Fibroblast of lung (primary cell): ENCODE data around the gene PKD1L1. TPM values are rescaled to one million over a fixed set of nuclear protein-coding genes. Genes with fewer than 3 reads are reported as not detected.
A peak's percentile ranks its signal among the peaks of the same experiment; 100 is the strongest.
"Not testable (repeated sequence)": the region's sequence is repeated elsewhere in the genome, so short reads cannot be mapped to it uniquely, and the experiment has no call there.

Experiments
- DNase-seq, 2 donors: peaks; one replicate each; pipeline versions ENCODE4 v3.0.0 to v3.0.0-alpha.2; 2010; ENCODE audit warnings: low read depth in 2 of 2
- H2AFZ ChIP-seq: 2 replicates; pipeline ENCODE4 v1.5.1; 2012; ENCODE audit warnings: low read length, control low read depth, inconsistent platforms
- H3K27ac ChIP-seq: 2 replicates; pipeline ENCODE4 v1.5.1; 2011; ENCODE audit warnings: low read length, control low read depth; ENCODE audit not compliant: insufficient read depth
- H3K27me3 ChIP-seq: 2 replicates; pipeline ENCODE4 v1.5.1; 2011; ENCODE audit warnings: mild to moderate bottlenecking, low read length; ENCODE audit not compliant: control insufficient read depth, insufficient read depth
- H3K36me3 ChIP-seq: 2 replicates; pipeline ENCODE4 v1.5.1; 2011; ENCODE audit warnings: low read length; ENCODE audit not compliant: control insufficient read depth, insufficient read depth
- H3K4me1 ChIP-seq: 2 replicates; pipeline ENCODE4 v1.5.1; 2011; ENCODE audit warnings: low read length; ENCODE audit not compliant: control insufficient read depth, insufficient read depth; ENCODE audit errors: extremely low read depth
- H3K4me2 ChIP-seq: 2 replicates; pipeline ENCODE4 v1.5.1; 2011; ENCODE audit warnings: low read length, control low read depth; ENCODE audit not compliant: insufficient read depth; ENCODE audit errors: extremely low read depth
- H3K4me3 ChIP-seq, 4 experiments: fragments of 200-600 bp in 1 of 4; sonication (generic) in 1 of 4; replicated peaks in 1 of 4; 2 replicates each; pipeline ENCODE4 v1.5.1; 2011 to 2016; ENCODE audit warnings: low read length in 4 of 4, low read depth in 3 of 4, mild to moderate bottlenecking in 3 of 4, control low read depth in 2 of 4, inconsistent platforms in 1 of 4, mixed read lengths in 1 of 4; ENCODE audit not compliant: insufficient read depth in 1 of 4; ENCODE audit errors: control extremely low read depth in 1 of 4
- H3K79me2 ChIP-seq: 2 replicates; pipeline ENCODE4 v1.5.1; 2012; ENCODE audit warnings: mild to moderate bottlenecking, low read length, inconsistent platforms; ENCODE audit not compliant: control insufficient read depth, insufficient read depth
- H3K9ac ChIP-seq: 2 replicates; pipeline ENCODE4 v1.5.1; 2011; ENCODE audit warnings: mild to moderate bottlenecking, low read length, control low read depth; ENCODE audit not compliant: insufficient read depth
- H3K9me3 ChIP-seq: 2 replicates; pipeline ENCODE4 v1.5.1; 2012; ENCODE audit warnings: low read depth, low read length; ENCODE audit not compliant: control insufficient read depth, insufficient read depth
- H4K20me1 ChIP-seq: 2 replicates; pipeline ENCODE4 v1.5.1; 2011; ENCODE audit warnings: low read length; ENCODE audit not compliant: control insufficient read depth, insufficient read depth; ENCODE audit errors: extremely low read depth
- CTCF ChIP-seq, 2 donors: IDR thresholded peaks in 1 of 2; conservative IDR thresholded peaks in 1 of 2; 1 replicate in 1 of 2; 2 replicates in 1 of 2; pipeline ENCODE4 v1.5.1; 2011 to 2012; ENCODE audit warnings: low read length in 2 of 2, control low read depth in 1 of 2, inconsistent platforms in 1 of 2, low read depth in 1 of 2, mild to moderate bottlenecking in 1 of 2
- EZH2 ChIP-seq: IDR thresholded peaks from 2 replicates; pipeline ENCODE4 v1.5.1; 2012; ENCODE audit warnings: low read length, control low read depth, mild to moderate bottlenecking; ENCODE audit errors: missing control alignments
- polyA plus RNA-seq, 2 donors: library from polyadenylated mRNA; depleted of rRNA in 1 of 2; stranded (reverse) in 1 of 2; unstranded in 1 of 2; fragments of >200 nt; gene quantifications; 2 replicates each; pipeline ENCODE4 v1.2.1, GENCODE V29; 2011 to 2012; ENCODE audit warnings: missing spikeins in 1 of 2
- total RNA-seq: library from RNA; depleted of rRNA; stranded (reverse); fragments of >200 nt; gene quantifications from 2 replicates; pipeline ENCODE4 v1.2.1, GENCODE V29; 2014

The PKD1L1 gene
- total and polyA plus RNA-seq, 2 donors (not counting 1 experiment from before 2014, with no cell fraction given), result under 0.01 to 0.12 TPM

DNA sequence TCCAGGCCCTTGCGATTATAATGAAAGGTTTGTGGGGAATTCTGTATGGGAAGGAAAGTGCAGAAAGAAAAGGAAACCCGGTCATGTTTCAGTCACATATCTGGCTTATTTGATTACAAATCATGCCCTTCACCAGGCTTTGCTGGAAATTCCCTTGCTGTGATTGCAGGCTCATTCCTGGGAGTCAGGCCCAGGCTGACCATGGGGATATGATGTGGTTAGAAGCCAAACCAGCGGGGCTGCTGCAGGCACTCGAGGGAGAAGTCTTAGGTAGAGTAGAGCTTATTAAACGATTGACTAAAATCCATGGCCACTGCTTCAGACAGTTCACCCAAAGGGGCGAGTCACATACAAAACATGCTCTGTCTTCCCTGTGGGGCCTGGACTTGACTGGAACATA, 16.2 kb downstream of the PKD1L1 start:
- Histone ChIP-seq H4K20me1 (no peaks in the 10 kb centered on the region), H3K4me2 (no peak overlapping the region), H3K4me3 (no peak overlapping the region), H3K79me2 (no peaks in the 10 kb centered on the region), H3K4me1 (no peaks in the 10 kb centered on the region), H3K36me3 (no peaks in the 10 kb centered on the region), H3K9ac (no peak overlapping the region), H3K27ac (no peak overlapping the region), H3K9me3 (no peaks in the 10 kb centered on the region), H2AFZ (no peak overlapping the region), H3K27me3 (no peaks in the 10 kb centered on the region)
- no peak for TF ChIP-seq EZH2
- no peak for TF ChIP-seq CTCF (conservative IDR thresholded peaks at IDR 0.05 in 1 of 2, IDR thresholded peaks at IDR 0.05 in 1 of 2; ENCODE audit: low read depth in 1 of 2, low read length in 2 of 2)
- DNase-seq, result peak in 1 of 2 donors; percentile 83

- Histone ChIP-seq H3K4me3 (no peak overlapping the region), H3K4me1 (no peaks in the 10 kb centered on the region), H3K9me3 (no peaks in the 10 kb centered on the region), H3K9ac (no peak overlapping the region), H3K4me2 (no peak overlapping the region), H4K20me1 (no peaks in the 10 kb centered on the region), H2AFZ (no peak overlapping the region), H3K79me2 (no peaks in the 10 kb centered on the region), H3K27me3 (no peaks in the 10 kb centered on the region), H3K36me3 (no peaks in the 10 kb centered on the region), H3K27ac (no peak overlapping the region)
- TF ChIP-seq CTCF (conservative IDR thresholded peaks at IDR 0.05 in 1 of 2, IDR thresholded peaks at IDR 0.05 in 1 of 2; ENCODE audit: low read depth in 1 of 2, low read length in 2 of 2), result no peak
- TF ChIP-seq EZH2, result no peak
- DNase-seq, result peak in 1 of 2 donors; percentile 51
Measured at GRCh38 chr7:47931005-47932004, 17.0 kb downstream of the PKD1L1 start.

DNA sequence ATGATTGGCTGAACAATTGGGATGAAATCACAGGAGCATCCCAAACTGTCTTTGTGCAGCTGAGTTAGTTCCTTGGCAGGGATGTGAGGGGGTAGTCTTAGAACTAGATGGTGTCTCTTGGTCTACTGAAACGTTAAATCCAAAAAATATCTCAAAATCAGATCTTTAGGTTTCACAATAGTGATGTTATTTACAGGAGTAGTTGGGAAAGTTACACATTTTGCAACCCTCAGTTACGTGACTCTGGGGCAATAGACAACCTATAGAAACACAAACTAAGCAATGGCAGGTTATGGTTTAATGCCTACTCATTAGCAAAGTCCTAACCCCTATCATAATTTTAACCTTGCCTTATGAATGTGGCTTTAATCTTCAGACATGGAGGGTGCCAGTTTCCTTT, 24.0 kb downstream of the PKD1L1 start:
- Histone ChIP-seq H3K4me1 (no peaks in the 10 kb centered on the region), H2AFZ (no peak overlapping the region), H3K9ac (no peak overlapping the region), H3K4me3 (no peak overlapping the region), H3K27ac (no peak overlapping the region), H3K36me3 (no peaks in the 10 kb centered on the region), H3K9me3 (no peaks in the 10 kb centered on the region), H4K20me1 (no peaks in the 10 kb centered on the region), H3K27me3 (no peaks in the 10 kb centered on the region), H3K79me2 (no peaks in the 10 kb centered on the region), H3K4me2 (no peak overlapping the region)
- DNase-seq, result no peak
- TF ChIP-seq EZH2 (no peak), CTCF (conservative IDR thresholded peaks at IDR 0.05 in 1 of 2, IDR thresholded peaks at IDR 0.05 in 1 of 2; ENCODE audit: low read depth in 1 of 2, low read length in 2 of 2) (no peak)

- not testable (repeated sequence) for DNase-seq
Measured at GRCh38 chr7:47923081-47923875, 25.0 kb downstream of the PKD1L1 start.

More at GRCh38 chr7:47923081-47923875, 25.0 kb downstream of the PKD1L1 start:
- H3K27ac ChIP-seq, H3K9me3 ChIP-seq, H3K4me1 ChIP-seq, H4K20me1 ChIP-seq, H3K4me3 ChIP-seq, H3K4me2 ChIP-seq, H3K36me3 ChIP-seq, H3K9ac ChIP-seq, H3K79me2 ChIP-seq, H3K27me3 ChIP-seq, H2AFZ ChIP-seq: not testable (repeated sequence)
